Esophagus muscularis mucosa (tissue), 4 donors: ENCODE data around the gene FANCD2. TPM values are rescaled to one million over a fixed set of nuclear protein-coding genes. Genes with fewer than 3 reads are reported as not detected.

ENCODE experiments used
- DNase-seq: peaks from one replicate; pipeline ENCODE4 v3.0.0-alpha.2; 2017; ENCODE audit errors: extremely low spot score
- H3K27ac ChIP-seq, 4 donors: fragments of 200-600 bp; sonication (generic); replicated peaks in 1 of 4; 1 replicate in 3 of 4; 2 replicates in 1 of 4; pipeline ENCODE4 v1.5.1; 2016 to 2019; ENCODE audit warnings: mild to moderate bottlenecking in 1 of 4
- H3K27me3 ChIP-seq, 4 donors: fragments of 200-600 bp; sonication (generic); one replicate each; pipeline versions ENCODE4 v1.5.1 to v1.6.0; 2016 to 2019
- H3K36me3 ChIP-seq, 4 donors: fragments of 200-600 bp; sonication (generic); one replicate each; pipeline ENCODE4 v1.5.1; 2016 to 2019
- H3K4me1 ChIP-seq, 4 donors: fragments of 200-600 bp; sonication (generic); one replicate each; pipeline ENCODE4 v1.5.1; 2016 to 2019
- H3K4me3 ChIP-seq, 4 donors: fragments of 200-600 bp; sonication (generic); 1 replicate in 2 of 4; 2 replicates in 2 of 4; pipeline ENCODE4 v1.5.1; 2016 to 2019; ENCODE audit warnings: mild to moderate bottlenecking in 4 of 4, moderate library complexity in 1 of 4
- H3K9me3 ChIP-seq, 4 donors: fragments of 200-600 bp; sonication (generic); 1 replicate in 3 of 4; 2 replicates in 1 of 4; pipeline ENCODE4 v1.5.1; 2016 to 2019
- EP300 ChIP-seq: sonication (generic); formaldehyde crosslinking; IDR thresholded peaks from one replicate; pipeline ENCODE4 v1.6.1; 2017; ENCODE audit warnings: antibody characterized with exemption
- POLR2A ChIP-seq: fragments of 450-650 bp; IDR thresholded peaks from one replicate; pipeline ENCODE4 v1.6.1; 2017; ENCODE audit warnings: antibody characterized with exemption, moderate library complexity, mild to moderate bottlenecking, low read depth
- POLR2AphosphoS5 ChIP-seq, 2 donors: sonication (generic); formaldehyde crosslinking; IDR thresholded peaks; one replicate each; pipeline ENCODE4 v1.6.1; 2017; ENCODE audit warnings: antibody characterized with exemption in 2 of 2
- WGBS: methylation state at CpG from one replicate; pipeline ENCODE4 v1.1.5; 2018; 5-methylcytosine and 5-hydroxymethylcytosine counted together
- intact Hi-C: fragments of 100-400 bp; cut with DNase I; formaldehyde crosslinking; loops from one replicate; pipeline ENCODE4 v1.15.1; 2023
- total RNA-seq, 4 donors: library from RNA; depleted of rRNA; stranded (reverse); fragments of >200 nt; gene quantifications; one replicate each; pipeline versions ENCODE4 v1.1.0 to v1.2.1, GENCODE V29; 2016
- TF ChIP-seq, protein P1 (sequence below), 3 experiments: fragments of 200-600 bp in 2 of 3; fragments of 450-650 bp in 1 of 3; sonication (generic) in 2 of 3; IDR thresholded peaks; one replicate each; pipeline ENCODE4 v1.5.1; 2017 to 2019; ENCODE audit warnings: antibody characterized with exemption in 3 of 3, mild to moderate bottlenecking in 2 of 3, moderate library complexity in 1 of 3

Gene FANCD2
- total RNA-seq, 4 donors from 2014 or later, result 0.52 to 2.3 (median 1.1) TPM

DNA sequence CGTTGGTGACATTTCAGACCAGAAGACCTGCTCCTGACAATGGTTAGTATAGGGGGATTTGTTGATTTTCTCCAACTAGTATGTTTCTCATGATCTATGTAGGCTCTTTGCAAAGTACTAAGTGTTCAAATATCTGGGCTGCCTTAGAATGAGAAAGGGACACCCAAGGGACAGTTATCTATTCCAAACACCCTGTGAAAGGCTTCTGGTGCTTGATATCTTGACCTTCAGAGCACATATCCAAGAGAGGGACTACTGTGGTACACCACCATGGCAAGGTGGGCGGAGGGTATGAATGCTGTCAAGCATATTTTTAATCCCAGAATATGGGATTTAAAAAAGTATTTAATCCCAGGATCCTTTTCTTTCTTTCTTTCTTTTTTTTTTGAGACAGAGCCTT lies 80.7 kb downstream of the FANCD2 start:
- H3K4me1 ChIP-seq, result no peaks in the 10 kb centered on the region
- 92% methylated on average over 2 of the region's 2 CpGs for WGBS

DNA sequence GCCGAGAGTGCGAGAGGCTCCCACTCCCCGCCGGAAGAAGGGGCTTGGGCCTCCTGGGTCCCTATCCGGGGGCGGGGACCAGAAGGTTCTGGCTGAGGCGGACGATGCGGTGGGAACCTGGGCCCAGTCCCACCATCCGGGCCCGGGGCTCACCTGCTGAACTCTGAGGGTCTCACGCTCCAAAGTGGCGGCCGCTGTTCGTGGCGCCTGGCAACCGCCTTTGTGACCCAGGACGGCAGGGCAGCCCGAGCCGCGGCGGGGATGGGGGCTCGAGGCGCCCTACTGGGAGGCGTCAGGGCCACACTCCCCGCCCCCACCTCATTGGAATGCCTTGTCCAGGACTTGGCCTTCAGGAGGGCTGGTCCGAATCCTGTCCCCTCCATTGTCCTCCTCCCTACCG lies 81.9 kb downstream of the FANCD2 start, which contains the start of gene FANCD2OS:
Gene FANCD2OS, minus strand, starts transcription at position 165 of the 400 bp plus-strand sequence. CDS start 3,481 bp downstream, outside the sequence.
- intact Hi-C loops, result no loop called here
- no peak for DNase-seq
- TF ChIP-seq POLR2A (no peak), POLR2AphosphoS5 (IDR thresholded peaks at IDR 0.05) (no peak), EP300 (no peak)
- TF ChIP-seq, protein P1, sequence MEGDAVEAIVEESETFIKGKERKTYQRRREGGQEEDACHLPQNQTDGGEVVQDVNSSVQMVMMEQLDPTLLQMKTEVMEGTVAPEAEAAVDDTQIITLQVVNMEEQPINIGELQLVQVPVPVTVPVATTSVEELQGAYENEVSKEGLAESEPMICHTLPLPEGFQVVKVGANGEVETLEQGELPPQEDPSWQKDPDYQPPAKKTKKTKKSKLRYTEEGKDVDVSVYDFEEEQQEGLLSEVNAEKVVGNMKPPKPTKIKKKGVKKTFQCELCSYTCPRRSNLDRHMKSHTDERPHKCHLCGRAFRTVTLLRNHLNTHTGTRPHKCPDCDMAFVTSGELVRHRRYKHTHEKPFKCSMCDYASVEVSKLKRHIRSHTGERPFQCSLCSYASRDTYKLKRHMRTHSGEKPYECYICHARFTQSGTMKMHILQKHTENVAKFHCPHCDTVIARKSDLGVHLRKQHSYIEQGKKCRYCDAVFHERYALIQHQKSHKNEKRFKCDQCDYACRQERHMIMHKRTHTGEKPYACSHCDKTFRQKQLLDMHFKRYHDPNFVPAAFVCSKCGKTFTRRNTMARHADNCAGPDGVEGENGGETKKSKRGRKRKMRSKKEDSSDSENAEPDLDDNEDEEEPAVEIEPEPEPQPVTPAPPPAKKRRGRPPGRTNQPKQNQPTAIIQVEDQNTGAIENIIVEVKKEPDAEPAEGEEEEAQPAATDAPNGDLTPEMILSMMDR (IDR thresholded peaks at IDR 0.05), result no peak
- Histone ChIP-seq H3K4me3 (no peak within 1 kb of the TSS), H3K27me3 (peaks cover 0 to 8% (median 0%) of the 10 kb centered on the region in 4 donors), H3K4me1 (no peaks in the 10 kb centered on the region), H3K27ac (no peak within 1 kb of the TSS), H3K36me3 (no peaks in the 10 kb centered on the region), H3K9me3 (no peaks in the 10 kb centered on the region)
- 53% methylated on average over 21 of the region's 28 CpGs for WGBS

More for the DNA sequence above, 80.7 kb downstream of the FANCD2 start:
- Histone ChIP-seq H3K27me3 (peaks cover 0 to 8% (median 0%) of the 10 kb centered on the region in 4 donors), H3K9me3 (no peaks in the 10 kb centered on the region), H3K27ac (no peak overlapping the region), H3K4me3 (no peak overlapping the region), H3K36me3 (no peaks in the 10 kb centered on the region)
- TF ChIP-seq EP300, result no peak
- no peak for TF ChIP-seq POLR2A
- no peak for TF ChIP-seq POLR2AphosphoS5 (IDR thresholded peaks at IDR 0.05)
- TF ChIP-seq, protein P1 (IDR thresholded peaks at IDR 0.05), result no peak
- intact Hi-C loops, result no loop called here
- DNase-seq, result no peak

DNA sequence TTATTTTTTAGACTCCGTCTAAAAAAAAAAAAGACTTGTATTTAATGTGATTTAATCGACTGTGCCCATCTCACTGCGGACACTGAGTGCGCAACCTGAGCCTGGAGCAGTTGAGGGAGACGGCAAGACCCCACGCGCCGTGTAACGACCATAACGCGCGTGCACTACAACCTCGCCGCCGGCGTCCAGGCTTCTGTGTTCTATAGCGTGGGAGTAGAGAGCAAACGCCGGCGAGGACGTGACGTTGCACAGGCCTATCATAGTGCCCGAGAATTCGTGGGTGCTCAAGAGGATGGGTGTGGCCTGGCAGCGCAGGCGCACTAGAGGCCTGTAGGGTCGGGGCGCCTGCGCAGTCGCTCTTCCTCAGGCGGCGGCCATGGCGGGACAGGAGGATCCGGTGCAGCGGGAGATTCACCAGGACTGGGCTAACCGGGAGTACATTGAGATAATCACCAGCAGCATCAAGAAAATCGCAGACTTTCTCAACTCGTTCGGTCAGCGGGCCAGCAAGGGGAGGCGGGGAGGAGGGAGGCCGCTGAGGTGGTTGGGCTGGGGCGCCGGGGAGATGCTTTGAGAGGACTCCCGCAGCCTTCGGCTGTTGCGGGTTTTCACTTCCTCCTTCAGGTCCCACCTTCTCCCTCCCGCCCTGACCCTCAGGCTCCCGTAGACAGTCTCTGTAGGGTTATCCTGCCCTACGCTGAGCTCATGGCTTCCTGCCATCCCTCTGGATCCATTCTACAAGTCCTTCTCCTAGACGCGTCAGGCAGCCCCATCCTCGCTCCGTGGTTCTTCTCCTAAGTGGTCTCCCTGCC lies 89.3 kb downstream of the FANCD2 start, which contains the start of gene BRK1:
Gene BRK1, plus strand, starts transcription at position 350 of the 812 bp plus-strand sequence. Its CDS starts 27 bp downstream, at position 377.
- DNase-seq, result peak; percentile 98
- Histone ChIP-seq H3K9me3 (no peaks in the 10 kb centered on the region), H3K4me1 (peaks cover 25 to 50% (median 39%) of the 10 kb centered on the region in 4 donors), H3K27ac (peak within 1 kb of the TSS; percentile 83 to 89 (median 86)), H3K27me3 (no peaks in the 10 kb centered on the region), H3K4me3 (peak within 1 kb of the TSS; percentile 84 to 89 (median 88)), H3K36me3 (peaks cover 0 to 21% (median 0%) of the 10 kb centered on the region in 4 donors)
- intact Hi-C loops, result loop anchor here (5.0 to 10.0 kb wide), 2 partner anchors 88 to 161 kb away; partner anchors contain the start of genes FANCD2 and PRRT3
- WGBS, result 2% methylated on average over 24 of the region's 54 CpGs
- TF ChIP-seq, protein P1 (IDR thresholded peaks at IDR 0.05), result peak in 1 of 3 experiments; percentile 17
- TF ChIP-seq POLR2A (peak; percentile 50), POLR2AphosphoS5 (IDR thresholded peaks at IDR 0.05) (peak; percentile 96 to 97), EP300 (no peak)

DNA sequence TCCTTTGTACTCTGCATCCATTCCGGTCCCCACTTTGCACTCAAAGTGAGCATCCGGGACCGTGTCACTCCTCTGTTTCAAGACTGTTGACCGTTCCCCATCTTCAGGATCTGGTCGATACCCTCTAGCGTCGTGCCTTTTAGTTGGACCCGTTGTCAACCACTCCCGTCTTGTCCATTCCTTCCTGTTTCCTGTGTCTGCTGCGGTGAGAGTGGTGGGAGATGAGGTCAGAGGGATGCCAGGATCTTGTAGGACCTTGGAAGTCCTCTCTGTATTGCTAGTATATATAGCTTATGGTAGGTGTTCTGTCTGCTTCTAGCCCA lies 89.9 kb downstream of the FANCD2 start:
- no peak for TF ChIP-seq EP300
- TF ChIP-seq POLR2A, result no peak
- TF ChIP-seq POLR2AphosphoS5 (IDR thresholded peaks at IDR 0.05), result no peak
- TF ChIP-seq, protein P1 (IDR thresholded peaks at IDR 0.05), result no peak
- Histone ChIP-seq H3K27me3 (no peaks in the 10 kb centered on the region), H3K9me3 (no peaks in the 10 kb centered on the region), H3K4me1 (peaks cover 25 to 50% (median 39%) of the 10 kb centered on the region in 4 donors), H3K36me3 (peaks cover 0 to 26% (median 0%) of the 10 kb centered on the region in 4 donors), H3K27ac (peak overlapping the region; percentile 83 to 89 (median 86)), H3K4me3 (peak overlapping the region; percentile 84 to 89 (median 88))
- whole genome bisulfite sequencing, result under 1% methylated on average over 10 of the region's 10 CpGs
- no peak for DNase-seq
- intact Hi-C loops, result loop anchor here (5.0 to 10.0 kb wide), 2 partner anchors 89 to 161 kb away; partner anchors contain the start of genes FANCD2 and PRRT3
